ENCODE measurements around the gene YIPF6.
A peak's percentile ranks its signal among the peaks of the same experiment; 100 is the strongest.
"Not testable (repeated sequence)": the region's sequence is repeated elsewhere in the genome, so short reads cannot be mapped to it uniquely, and the experiment has no call there.

Gene YIPF6

GRCh38 chrX:68508799-68509198 lies 9.9 kb downstream of the YIPF6 start:
- DNase-seq: no peak

- DNase-seq: peak; percentile 8
These were observed 12.4 kb downstream of the YIPF6 start for GRCh38 chrX:68511255-68511654.

DNA sequence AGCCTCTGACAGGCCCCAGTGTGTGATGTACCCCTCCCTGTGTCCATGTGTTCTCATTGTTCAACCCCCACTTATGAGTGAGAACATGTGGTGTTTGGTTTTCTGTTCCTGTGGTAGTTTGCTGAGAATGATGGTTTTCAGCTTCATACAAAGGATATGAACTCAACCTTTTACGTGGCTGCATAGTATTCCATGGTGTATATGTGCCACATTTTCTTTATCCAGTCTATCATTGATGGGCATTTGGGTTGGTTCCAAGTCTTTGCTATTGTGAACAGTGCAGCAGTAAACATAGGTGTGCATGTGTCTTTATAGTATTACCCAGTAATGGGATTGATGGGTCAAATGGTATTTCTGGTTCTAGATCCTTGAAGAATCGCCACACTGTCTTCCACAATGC lies 25.8 kb downstream of the YIPF6 start:
- DNase-seq: not testable (repeated sequence)

GRCh38 chrX:68532831-68533533 lies 34.1 kb downstream of the YIPF6 start:
- no peak for DNase-seq

GRCh38 chrX:68533656-68534055 lies 34.8 kb downstream of the YIPF6 start:
- no peak for DNase-seq

DNA sequence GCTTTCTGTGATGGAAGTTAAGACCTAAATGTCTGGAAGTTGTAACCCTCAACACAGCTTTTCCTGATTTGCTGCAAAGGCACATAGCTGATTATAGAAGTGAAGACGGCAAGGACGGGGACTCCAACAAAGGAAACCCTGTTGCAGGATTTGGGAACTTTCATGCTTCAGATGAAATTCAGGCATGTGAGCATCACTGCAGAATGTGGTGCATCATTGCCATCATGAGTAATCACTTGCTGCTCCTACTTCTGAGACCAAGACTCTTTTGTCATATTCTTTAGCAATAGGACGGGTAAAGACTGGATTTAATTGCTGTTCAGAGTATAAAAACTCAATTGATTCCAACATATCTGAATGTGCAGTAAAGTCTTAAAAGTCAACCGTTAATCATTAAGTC lies 35.8 kb downstream of the YIPF6 start:
- DNase-seq: no peak

DNA sequence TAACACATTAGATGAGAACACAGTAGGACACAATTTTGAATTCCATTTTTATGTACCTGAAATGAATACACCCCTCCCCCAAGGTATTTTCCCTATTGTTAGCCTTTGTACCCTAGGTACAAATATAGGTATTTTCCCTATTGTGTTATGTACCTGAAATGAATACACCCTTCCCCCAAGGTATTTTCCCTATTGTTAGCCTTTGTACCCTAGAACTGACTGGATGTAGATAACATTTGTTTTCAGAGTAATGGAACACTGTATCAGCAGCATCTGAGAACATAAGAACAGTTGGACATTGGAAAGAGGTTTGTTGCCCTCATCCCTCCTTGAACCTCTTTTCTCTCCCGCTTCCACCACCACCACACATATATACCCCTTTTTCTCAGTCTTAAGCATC lies 37.6 kb downstream of the YIPF6 start:
- DNase-seq: no peak

DNA sequence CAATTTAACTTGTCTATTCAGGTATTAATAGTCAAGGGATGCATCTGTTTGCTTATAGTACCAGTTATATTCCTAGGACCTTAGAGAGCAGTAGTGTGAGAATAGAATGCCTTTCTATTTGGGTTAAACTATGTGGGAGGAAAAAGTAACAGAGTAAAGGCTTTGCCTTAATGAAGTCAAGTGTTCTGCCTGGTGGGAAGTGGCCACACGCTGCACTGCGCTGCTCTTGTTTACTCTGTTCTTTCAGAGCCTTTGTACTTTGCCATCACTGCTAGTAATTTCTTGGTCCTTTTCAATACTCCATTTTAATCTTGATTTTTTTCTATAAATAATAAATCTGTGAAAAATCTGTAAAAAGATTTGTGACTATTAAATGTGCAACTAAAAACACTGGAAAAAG lies 38.0 kb downstream of the YIPF6 start:
- no peak for DNase-seq

DNA sequence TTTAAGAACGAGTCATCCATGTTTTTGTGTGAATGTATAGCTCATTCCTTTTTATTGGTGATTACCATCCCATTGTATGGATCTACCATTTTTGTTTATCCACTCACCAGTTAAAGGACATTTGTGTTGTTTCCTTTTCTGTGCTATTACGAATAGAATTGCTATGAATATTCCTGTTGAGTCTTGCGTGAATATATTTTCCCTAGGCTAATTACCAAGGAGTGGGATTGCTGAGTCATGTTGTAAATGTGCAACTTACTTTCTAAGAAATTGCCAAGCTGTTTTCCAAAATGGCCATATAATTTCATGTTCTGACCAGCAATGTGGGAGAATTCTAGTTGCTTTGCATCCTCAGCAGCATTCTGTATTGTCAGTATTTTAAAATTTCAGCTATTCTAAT lies 51.3 kb downstream of the YIPF6 start:
- no peak for DNase-seq

- no peak for DNase-seq
These were observed 57.2 kb downstream of the YIPF6 start for GRCh38 chrX:68556036-68556435.

DNA sequence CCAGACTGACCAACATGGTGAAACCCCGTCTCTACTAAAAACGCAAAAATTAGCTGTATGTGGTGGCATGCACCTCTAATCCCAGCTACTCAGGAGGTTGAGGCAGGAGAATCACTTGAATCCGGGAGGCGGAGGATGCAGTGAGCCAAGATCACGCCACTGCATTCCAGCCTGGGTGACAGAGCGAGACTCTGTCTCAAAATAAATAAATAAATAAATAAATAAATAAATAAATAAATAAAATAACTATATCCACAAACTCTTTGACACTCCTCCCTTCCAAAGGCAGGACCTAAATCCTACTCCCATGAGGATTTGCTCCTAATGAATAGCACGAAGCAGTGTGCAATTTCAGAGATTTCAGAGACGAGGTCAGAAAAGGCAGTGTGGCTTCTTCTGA lies 58.3 kb downstream of the YIPF6 start:
- DNase-seq: not testable (repeated sequence)

- not testable (repeated sequence) for DNase-seq
These were observed 61.1 kb downstream of the YIPF6 start for GRCh38 chrX:68559905-68560304.

- no peak for DNase-seq
These were observed 69.3 kb downstream of the YIPF6 start for GRCh38 chrX:68568136-68568535.

DNA sequence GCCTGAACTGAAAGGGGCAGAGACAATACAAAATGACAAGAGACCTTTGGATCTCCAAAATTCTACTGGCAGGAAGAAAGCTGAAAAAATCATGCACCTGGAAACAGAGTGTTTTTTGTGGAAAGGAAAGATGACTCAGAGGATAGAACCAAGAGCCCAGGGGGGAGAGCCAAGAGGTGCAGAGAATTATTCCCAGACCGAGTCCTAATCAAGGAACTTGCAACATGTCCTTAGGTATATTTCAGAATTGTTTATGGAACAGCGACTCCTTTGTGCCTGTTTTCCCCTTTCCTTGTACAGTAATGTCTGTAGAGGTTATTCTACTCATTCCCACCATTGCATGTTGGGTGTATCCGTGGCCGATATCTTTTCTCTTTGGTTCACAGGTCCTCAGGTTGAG lies 71.7 kb downstream of the YIPF6 start:
- no peak for DNase-seq

DNA sequence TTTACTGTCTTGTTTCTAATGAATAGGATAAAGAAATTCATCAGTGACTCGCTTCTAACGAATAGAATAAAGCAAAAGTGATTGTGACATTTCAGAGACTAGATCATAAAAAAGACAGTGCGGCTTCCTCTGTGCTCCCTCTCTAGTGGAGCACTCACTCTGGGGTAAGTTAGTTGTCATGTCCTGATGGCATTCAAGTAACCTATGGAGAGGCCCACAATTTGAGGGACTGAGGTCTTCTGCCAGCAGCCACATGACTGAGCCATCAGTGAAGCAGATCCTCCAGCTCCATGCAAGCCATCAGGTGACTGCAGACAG lies 72.4 kb downstream of the YIPF6 start:
- no peak for DNase-seq

GRCh38 chrX:68571610-68572311 lies 72.9 kb downstream of the YIPF6 start:
- DNase-seq: no peak

- no peak for DNase-seq
These were observed 75.4 kb downstream of the YIPF6 start for GRCh38 chrX:68574240-68574639.

DNA sequence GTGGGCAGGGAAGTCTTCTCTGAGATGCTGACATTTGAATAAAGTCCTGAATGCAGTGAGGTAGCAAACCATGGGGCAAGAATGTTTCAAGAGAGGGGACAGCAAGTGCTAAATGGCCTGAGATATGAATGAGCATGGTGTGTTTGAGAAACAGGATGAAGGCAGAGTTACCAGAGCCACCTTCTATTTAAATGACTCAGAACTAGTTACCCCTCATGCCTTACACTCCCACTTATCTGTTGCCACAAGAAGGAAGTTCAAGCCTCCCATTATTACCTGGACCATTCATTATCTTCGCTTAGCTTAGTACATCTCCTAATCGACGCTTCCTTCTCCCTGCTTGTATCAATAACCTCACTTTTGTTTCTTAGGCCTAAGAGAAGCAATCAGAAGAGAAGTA lies 81.0 kb downstream of the YIPF6 start:
- DNase-seq: no peak

GRCh38 chrX:68584221-68584620 lies 85.4 kb downstream of the YIPF6 start:
- DNase-seq: no peak
